Measurements from ENCODE around the gene FBXL16. TPM values are rescaled to one million over a fixed set of nuclear protein-coding genes. Genes with fewer than 3 reads are reported as not detected.
A peak's percentile ranks its signal among the peaks of the same experiment; 100 is the strongest.

FBXL16 gene
- total and polyA plus RNA-seq, 2 of the 13 experiments (the other 11 are each of a cell fraction or from before 2014, with no cell fraction given) = 0.22 to 2.0 TPM

- no peak for TF ChIP-seq ZBTB34 (CRISPR knock-in tag; IDR thresholded peaks at IDR 0.05)
- TF ChIP-seq MTERF4 (CRISPR knock-in tag; IDR thresholded peaks at IDR 0.05) = peak; percentile 82; the same call in 1 of the 2 replicates
- no peak for TF ChIP-seq MYNN (CRISPR knock-in tag; IDR thresholded peaks at IDR 0.05; ENCODE audit: low read depth)
- TF ChIP-seq POLR2AphosphoS2 (IDR thresholded peaks at IDR 0.05; ENCODE audit: low read depth, low read length) = no peak
- TF ChIP-seq RXRB (CRISPR knock-in tag; IDR thresholded peaks at IDR 0.05; ENCODE audit: borderline replicate concordance) = no peak
- TF ChIP-seq POLR2AphosphoS5 (IDR thresholded peaks at IDR 0.05; ENCODE audit: low read depth, low read length) = no peak
- no peak for TF ChIP-seq JUN (CRISPR knock-in tag; IDR thresholded peaks at IDR 0.05)
- no peak for TF ChIP-seq ZNF10 (CRISPR knock-in tag; IDR thresholded peaks at IDR 0.05; ENCODE audit: borderline replicate concordance, low read depth)
- no peak for TF ChIP-seq ZNF83 (CRISPR knock-in tag; IDR thresholded peaks at IDR 0.05; ENCODE audit: borderline replicate concordance)
- TF ChIP-seq, protein P1, sequence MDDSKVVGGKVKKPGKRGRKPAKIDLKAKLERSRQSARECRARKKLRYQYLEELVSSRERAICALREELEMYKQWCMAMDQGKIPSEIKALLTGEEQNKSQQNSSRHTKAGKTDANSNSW (CRISPR knock-in tag; IDR thresholded peaks at IDR 0.05; ENCODE audit: borderline replicate concordance) = no peak
- TF ChIP-seq ZNF563 (CRISPR knock-in tag; IDR thresholded peaks at IDR 0.05) = peak; percentile 96
- TF ChIP-seq, protein P2, sequence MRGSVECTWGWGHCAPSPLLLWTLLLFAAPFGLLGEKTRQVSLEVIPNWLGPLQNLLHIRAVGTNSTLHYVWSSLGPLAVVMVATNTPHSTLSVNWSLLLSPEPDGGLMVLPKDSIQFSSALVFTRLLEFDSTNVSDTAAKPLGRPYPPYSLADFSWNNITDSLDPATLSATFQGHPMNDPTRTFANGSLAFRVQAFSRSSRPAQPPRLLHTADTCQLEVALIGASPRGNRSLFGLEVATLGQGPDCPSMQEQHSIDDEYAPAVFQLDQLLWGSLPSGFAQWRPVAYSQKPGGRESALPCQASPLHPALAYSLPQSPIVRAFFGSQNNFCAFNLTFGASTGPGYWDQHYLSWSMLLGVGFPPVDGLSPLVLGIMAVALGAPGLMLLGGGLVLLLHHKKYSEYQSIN (CRISPR knock-in tag; IDR thresholded peaks at IDR 0.05; ENCODE audit: borderline replicate concordance) = no peak
- TF ChIP-seq ZNF30 (CRISPR knock-in tag; IDR thresholded peaks at IDR 0.05) = no peak
- peak; percentile 67; the same call in 1 of the 2 replicates for TF ChIP-seq ZNF33B (CRISPR knock-in tag; IDR thresholded peaks at IDR 0.05)
- no peak for TF ChIP-seq CENPT (CRISPR knock-in tag; IDR thresholded peaks at IDR 0.05; ENCODE audit: low read depth)
- TF ChIP-seq, protein P3, sequence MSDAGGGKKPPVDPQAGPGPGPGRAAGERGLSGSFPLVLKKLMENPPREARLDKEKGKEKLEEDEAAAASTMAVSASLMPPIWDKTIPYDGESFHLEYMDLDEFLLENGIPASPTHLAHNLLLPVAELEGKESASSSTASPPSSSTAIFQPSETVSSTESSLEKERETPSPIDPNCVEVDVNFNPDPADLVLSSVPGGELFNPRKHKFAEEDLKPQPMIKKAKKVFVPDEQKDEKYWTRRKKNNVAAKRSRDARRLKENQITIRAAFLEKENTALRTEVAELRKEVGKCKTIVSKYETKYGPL (CRISPR knock-in tag; IDR thresholded peaks at IDR 0.05) = peak; percentile 78
- TF ChIP-seq ZNF235 (CRISPR knock-in tag; IDR thresholded peaks at IDR 0.05; ENCODE audit: borderline replicate concordance) = peak; percentile 56; the same call in 1 of the 2 replicates
- TF ChIP-seq BCL3 (CRISPR knock-in tag; IDR thresholded peaks at IDR 0.05) = peak; percentile 89
- no peak for TF ChIP-seq CBX2 (IDR thresholded peaks at IDR 0.05; ENCODE audit: low read depth, low read length)
- no peak for TF ChIP-seq CBX2 (CRISPR knock-in tag; IDR thresholded peaks at IDR 0.05; ENCODE audit: low read depth)
- no peak for TF ChIP-seq NFE2 (CRISPR knock-in tag; IDR thresholded peaks at IDR 0.05)
- no peak for TF ChIP-seq HOXA7 (CRISPR knock-in tag; IDR thresholded peaks at IDR 0.05)
- peak; percentile 91 for TF ChIP-seq MIER2 (CRISPR knock-in tag; IDR thresholded peaks at IDR 0.05)
These were observed 4.7 kb downstream of the FBXL16 start (continued) for GRCh38 chr16:700684-701584.
